HL-60 (cell line): ENCODE measurements around the gene ZNF302.

Source experiments
- DNase-seq, 2 experiments: peaks; one replicate each; pipeline ENCODE4 v3.0.0-alpha.2; 2010 to 2020; ENCODE audit warnings: low read depth in 1 of 2, low spot score in 1 of 2
- H3K27ac ChIP-seq: fragments of 250-450 bp; sonication (Bioruptor Pico); replicated peaks from 2 replicates; pipeline ENCODE4 v1.5.1; 2020; ENCODE audit warnings: mild to moderate bottlenecking, moderate library complexity
- H3K27me3 ChIP-seq: fragments of 250-450 bp; sonication (Bioruptor Pico); 2 replicates; pipeline ENCODE4 v1.5.1; 2021; ENCODE audit warnings: mild to moderate bottlenecking, moderate library complexity; ENCODE audit not compliant: insufficient read depth, poor library complexity, severe bottlenecking
- H3K4me3 ChIP-seq: replicated peaks from 2 replicates; pipeline ENCODE4 v1.5.1; 2011; ENCODE audit warnings: mild to moderate bottlenecking, control low read depth, low read length; ENCODE audit not compliant: insufficient read depth
- CTCF ChIP-seq: IDR thresholded peaks from one replicate; pipeline ENCODE4 v1.5.1; 2011; ENCODE audit warnings: low read length, control low read depth, inconsistent platforms; ENCODE audit not compliant: insufficient read depth
- GABPA ChIP-seq: IDR thresholded peaks from 2 replicates; pipeline ENCODE4 v1.6.1; 2012; ENCODE audit warnings: low read depth
- POLR2AphosphoS5 ChIP-seq: IDR thresholded peaks from 2 replicates; pipeline ENCODE4 v1.6.1; 2012; ENCODE audit warnings: low read depth
- REST ChIP-seq: IDR thresholded peaks from 2 replicates; pipeline ENCODE4 v1.6.1; 2012; ENCODE audit warnings: low read depth; ENCODE audit not compliant: insufficient replicate concordance
- SPI1 ChIP-seq: IDR thresholded peaks from 2 replicates; pipeline ENCODE4 v1.6.1; 2012; ENCODE audit warnings: low read depth, mild to moderate bottlenecking, borderline replicate concordance

ZNF302 gene

GRCh38 chr19:34655651-34656050 is 21.8 kb upstream of the ZNF302 start:
- no peak overlapping the region for H3K27ac ChIP-seq
- H3K4me3 ChIP-seq: no peak overlapping the region
- TF ChIP-seq GABPA (no peak), CTCF (no peak), SPI1 (no peak), REST (no peak), POLR2AphosphoS5 (no peak)
- no peaks in the 10 kb centered on the region for H3K27me3 ChIP-seq
- no peak for DNase-seq

GRCh38 chr19:34661357-34661756 is 16.1 kb upstream of the ZNF302 start:
- TF ChIP-seq REST (no peak), CTCF (no peak), POLR2AphosphoS5 (no peak), SPI1 (no peak), GABPA (no peak)
- Histone ChIP-seq H3K27me3 (no peaks in the 10 kb centered on the region), H3K27ac (no peak overlapping the region)

GRCh38 chr19:34662919-34663318 is 14.6 kb upstream of the ZNF302 start:
- Histone ChIP-seq H3K27ac (no peak overlapping the region), H3K4me3 (no peak overlapping the region), H3K27me3 (no peaks in the 10 kb centered on the region)
- TF ChIP-seq CTCF: peak; percentile 15
- no peak for TF ChIP-seq REST
- DNase-seq: peak in 1 of 2 experiments; percentile 36

More at GRCh38 chr19:34661357-34661756, 16.1 kb upstream of the ZNF302 start:
- no peak for DNase-seq
- no peak overlapping the region for H3K4me3 ChIP-seq
